Vagina (tissue), 2 donors: ENCODE data around the gene SV2A.

Experiments
- POLR2A ChIP-seq, 2 donors: fragments of 450-650 bp; IDR thresholded peaks; one replicate each; pipeline ENCODE4 v1.6.1; 2017; ENCODE audit warnings: antibody characterized with exemption in 2 of 2, mild to moderate bottlenecking in 2 of 2, moderate library complexity in 2 of 2
- POLR2AphosphoS5 ChIP-seq, 2 donors: sonication (generic); formaldehyde crosslinking; IDR thresholded peaks; one replicate each; pipeline ENCODE4 v1.9.0; 2017; ENCODE audit warnings: antibody characterized with exemption in 2 of 2, mild to moderate bottlenecking in 2 of 2, low read depth in 1 of 2; ENCODE audit not compliant: insufficient read depth in 1 of 2
- TF ChIP-seq, protein P1 (sequence below), 3 experiments: fragments of 450-650 bp in 2 of 3; fragments of 200-600 bp in 1 of 3; sonication (generic) in 1 of 3; IDR thresholded peaks; one replicate each; pipeline ENCODE4 v1.5.1; 2017 to 2019; ENCODE audit warnings: antibody characterized with exemption in 3 of 3, mild to moderate bottlenecking in 2 of 3, moderate library complexity in 2 of 3

DNA sequence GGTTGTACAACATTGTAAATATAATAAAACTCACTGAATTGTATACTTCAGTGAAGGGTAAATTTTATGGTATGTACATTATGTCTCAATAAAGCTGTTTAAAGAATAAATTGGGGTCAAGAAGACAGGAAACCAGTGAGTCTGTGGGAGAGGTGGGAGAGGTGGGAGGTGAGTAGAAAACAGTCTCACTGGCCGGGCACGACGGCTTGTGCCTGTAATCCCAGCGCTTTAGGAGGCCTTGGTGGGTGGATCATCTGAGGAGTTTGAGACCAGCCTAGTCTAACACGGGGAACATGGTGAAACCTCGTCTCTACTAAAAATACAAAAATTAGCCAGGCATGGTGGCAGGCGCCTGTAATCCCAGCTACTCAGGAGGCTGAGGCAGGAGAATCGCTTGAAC lies 14.8 kb upstream of the SV2A start:
- TF ChIP-seq POLR2A (IDR thresholded peaks at IDR 0.05) (no peak), POLR2AphosphoS5 (IDR thresholded peaks at IDR 0.05; ENCODE audit: insufficient read depth in 1 of 2, low read depth in 1 of 2) (no peak)
- TF ChIP-seq, protein P1, sequence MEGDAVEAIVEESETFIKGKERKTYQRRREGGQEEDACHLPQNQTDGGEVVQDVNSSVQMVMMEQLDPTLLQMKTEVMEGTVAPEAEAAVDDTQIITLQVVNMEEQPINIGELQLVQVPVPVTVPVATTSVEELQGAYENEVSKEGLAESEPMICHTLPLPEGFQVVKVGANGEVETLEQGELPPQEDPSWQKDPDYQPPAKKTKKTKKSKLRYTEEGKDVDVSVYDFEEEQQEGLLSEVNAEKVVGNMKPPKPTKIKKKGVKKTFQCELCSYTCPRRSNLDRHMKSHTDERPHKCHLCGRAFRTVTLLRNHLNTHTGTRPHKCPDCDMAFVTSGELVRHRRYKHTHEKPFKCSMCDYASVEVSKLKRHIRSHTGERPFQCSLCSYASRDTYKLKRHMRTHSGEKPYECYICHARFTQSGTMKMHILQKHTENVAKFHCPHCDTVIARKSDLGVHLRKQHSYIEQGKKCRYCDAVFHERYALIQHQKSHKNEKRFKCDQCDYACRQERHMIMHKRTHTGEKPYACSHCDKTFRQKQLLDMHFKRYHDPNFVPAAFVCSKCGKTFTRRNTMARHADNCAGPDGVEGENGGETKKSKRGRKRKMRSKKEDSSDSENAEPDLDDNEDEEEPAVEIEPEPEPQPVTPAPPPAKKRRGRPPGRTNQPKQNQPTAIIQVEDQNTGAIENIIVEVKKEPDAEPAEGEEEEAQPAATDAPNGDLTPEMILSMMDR (IDR thresholded peaks at IDR 0.05) = no peak
